PFSK-1 (cell line): ENCODE measurements around the gene DHX29.

Source experiments
- SIN3A ChIP-seq: IDR thresholded peaks from 2 replicates; pipeline ENCODE4 v1.6.1; 2012; ENCODE audit warnings: mild to moderate bottlenecking, low read length, moderate library complexity, borderline replicate concordance; ENCODE audit not compliant: insufficient read depth
- TAF1 ChIP-seq: IDR thresholded peaks from 2 replicates; pipeline ENCODE4 v1.6.1; 2012; ENCODE audit warnings: low read length, control low read depth, borderline replicate concordance; ENCODE audit not compliant: insufficient read depth

GRCh38 chr5:55289808-55290207, 17.7 kb downstream of the DHX29 start:
- TF ChIP-seq SIN3A (no peak), TAF1 (no peak)
